ENCODE results near the gene RPL10. TPM values are rescaled to one million over a fixed set of nuclear protein-coding genes. Genes with fewer than 3 reads are reported as not detected.

RPL10 gene
- polyA plus RNA-seq, 1 donor (not counting 4 experiments of a cell fraction or from before 2014, with no cell fraction given): 2,926 TPM

- dilution Hi-C loops (cut with MboI; ENCODE audit: extremely low pct_ligation_motif_present, low sequenced_read_pairs): no loop called here
Measured at GRCh38 chrX:154432210-154432609, 34.0 kb downstream of the RPL10 start.

GRCh38 chrX:154433605-154434004 is 35.4 kb downstream of the RPL10 start:
- dilution Hi-C loops (cut with MboI; ENCODE audit: extremely low pct_ligation_motif_present, low sequenced_read_pairs): no loop called here
- peaks cover 5% of the 10 kb centered on the region for H4K20me1 ChIP-seq (ENCODE audit: control insufficient read depth, extremely low read depth, insufficient read depth, low read length)
- peaks cover 12% of the 10 kb centered on the region for H3K4me1 ChIP-seq (ENCODE audit: control insufficient read depth, extremely low read depth, insufficient read depth, low read length)
- no peak for TF ChIP-seq CTCF (optimal IDR thresholded peaks at IDR 0.05 in 1 of 3, IDR thresholded peaks at IDR 0.05 in 1 of 3, conservative IDR thresholded peaks at IDR 0.05 in 1 of 3; ENCODE audit: extremely low read depth in 1 of 3, insufficient read depth in 2 of 3, low read length in 3 of 3)
- no peak for TF ChIP-seq EZH2 (IDR thresholded peaks at IDR 0.05; ENCODE audit: low read length)
- no peaks in the 10 kb centered on the region for H3K9me1 ChIP-seq (ENCODE audit: control insufficient read depth, extremely low read depth, insufficient read depth, low read length)
- peaks cover 3% of the 10 kb centered on the region for H3K9me3 ChIP-seq (ENCODE audit: control insufficient read depth, low read depth, low read length)
- no peak overlapping the region for H3K27ac ChIP-seq (ENCODE audit: control insufficient read depth, insufficient read depth, low read length)
- H3K9ac ChIP-seq (ENCODE audit: control insufficient read depth, extremely low read depth, insufficient read depth, low read length): no peak overlapping the region
- FAIRE-seq (no peak), DNase-seq (ENCODE audit: low read depth, low spot score) (no peak)
- H3K79me2 ChIP-seq (ENCODE audit: control insufficient read depth, insufficient read depth, low read length): peaks cover 28% of the 10 kb centered on the region
- H3K4me2 ChIP-seq (ENCODE audit: control insufficient read depth, extremely low read depth, insufficient read depth, low read depth, low read length): no peak overlapping the region
- no peak overlapping the region for H2AFZ ChIP-seq (ENCODE audit: control insufficient read depth, low read length)
- peaks cover 5 to 8% of the 10 kb centered on the region in 2 experiments for H3K36me3 ChIP-seq (ENCODE audit: control insufficient read depth in 2 of 2, extremely low read depth in 1 of 2, insufficient read depth in 2 of 2, low read length in 2 of 2)
- no peak overlapping the region for H3K4me3 ChIP-seq (ENCODE audit: control insufficient read depth in 2 of 3, extremely low read depth in 1 of 3, insufficient read depth in 2 of 3, low read depth in 1 of 3, low read length in 3 of 3)
- H3K27me3 ChIP-seq (ENCODE audit: control insufficient read depth, extremely low read depth, insufficient read depth, low read length): no peaks in the 10 kb centered on the region

More at GRCh38 chrX:154432210-154432609, 34.0 kb downstream of the RPL10 start:
- H2AFZ ChIP-seq (ENCODE audit: control insufficient read depth, low read length): no peak overlapping the region
- no peak overlapping the region for H3K4me2 ChIP-seq (ENCODE audit: control insufficient read depth, extremely low read depth, insufficient read depth, low read depth, low read length)
- H3K4me3 ChIP-seq (ENCODE audit: control insufficient read depth in 2 of 3, extremely low read depth in 1 of 3, insufficient read depth in 2 of 3, low read depth in 1 of 3, low read length in 3 of 3): no peak overlapping the region
- peaks cover 6% of the 10 kb centered on the region for H3K4me1 ChIP-seq (ENCODE audit: control insufficient read depth, extremely low read depth, insufficient read depth, low read length)
- FAIRE-seq (no peak), DNase-seq (ENCODE audit: low read depth, low spot score) (no peak)
- H3K27me3 ChIP-seq (ENCODE audit: control insufficient read depth, extremely low read depth, insufficient read depth, low read length): no peaks in the 10 kb centered on the region
- no peaks in the 10 kb centered on the region for H3K9me3 ChIP-seq (ENCODE audit: control insufficient read depth, low read depth, low read length)
- peaks cover 16% of the 10 kb centered on the region for H3K79me2 ChIP-seq (ENCODE audit: control insufficient read depth, insufficient read depth, low read length)
- TF ChIP-seq EZH2 (IDR thresholded peaks at IDR 0.05; ENCODE audit: low read length): no peak
- TF ChIP-seq CTCF (optimal IDR thresholded peaks at IDR 0.05 in 1 of 3, IDR thresholded peaks at IDR 0.05 in 1 of 3, conservative IDR thresholded peaks at IDR 0.05 in 1 of 3; ENCODE audit: extremely low read depth in 1 of 3, insufficient read depth in 2 of 3, low read length in 3 of 3): no peak
- no peaks in the 10 kb centered on the region for H4K20me1 ChIP-seq (ENCODE audit: control insufficient read depth, extremely low read depth, insufficient read depth, low read length)
- peaks cover 4 to 5% of the 10 kb centered on the region in 2 experiments for H3K36me3 ChIP-seq (ENCODE audit: control insufficient read depth in 2 of 2, extremely low read depth in 1 of 2, insufficient read depth in 2 of 2, low read length in 2 of 2)
- H3K9me1 ChIP-seq (ENCODE audit: control insufficient read depth, extremely low read depth, insufficient read depth, low read length): no peaks in the 10 kb centered on the region
- H3K27ac ChIP-seq (ENCODE audit: control insufficient read depth, insufficient read depth, low read length): no peak overlapping the region
- no peak overlapping the region for H3K9ac ChIP-seq (ENCODE audit: control insufficient read depth, extremely low read depth, insufficient read depth, low read length)

All from keratinocyte (primary cell).